AG09319 (cell line): Measurements from ENCODE around the gene GRK5.
"Not testable (repeated sequence)": the region's sequence is repeated elsewhere in the genome, so short reads cannot be mapped to it uniquely, and the experiment has no call there.

ENCODE experiments used
- DNase-seq: peaks from one replicate; pipeline ENCODE4 v3.0.0-alpha.2; 2010; ENCODE audit warnings: low read depth; ENCODE audit errors: extremely low read depth
- CTCF ChIP-seq: IDR thresholded peaks from 2 replicates; pipeline ENCODE4 v1.5.1; 2011; ENCODE audit warnings: low read depth, mild to moderate bottlenecking, inconsistent platforms, low read length, moderate library complexity

The GRK5 gene

GRCh38 chr10:119259345-119259744 is 52.0 kb downstream of the GRK5 start:
- no peak for DNase-seq
- no peak for TF ChIP-seq CTCF

- not testable (repeated sequence) for DNase-seq
Measured at GRCh38 chr10:119261016-119261415, 53.6 kb downstream of the GRK5 start.

- no peak for TF ChIP-seq CTCF
- no peak for DNase-seq
Measured at GRCh38 chr10:119263951-119264617, 56.7 kb downstream of the GRK5 start.

- no peak for TF ChIP-seq CTCF
- no peak for DNase-seq
Measured at GRCh38 chr10:119265691-119266090, 58.3 kb downstream of the GRK5 start.

- DNase-seq = no peak
- TF ChIP-seq CTCF = no peak
Measured at GRCh38 chr10:119267384-119267783, 60.0 kb downstream of the GRK5 start.

GRCh38 chr10:119268428-119268827 is 61.1 kb downstream of the GRK5 start:
- DNase-seq = no peak
- no peak for TF ChIP-seq CTCF

- DNase-seq = no peak
- no peak for TF ChIP-seq CTCF
Measured at GRCh38 chr10:119268871-119269506, 61.6 kb downstream of the GRK5 start.

- no peak for TF ChIP-seq CTCF
- DNase-seq = no peak
Measured at GRCh38 chr10:119269737-119270136, 62.4 kb downstream of the GRK5 start.
